ENCODE results near the gene CEP44.

DNA sequence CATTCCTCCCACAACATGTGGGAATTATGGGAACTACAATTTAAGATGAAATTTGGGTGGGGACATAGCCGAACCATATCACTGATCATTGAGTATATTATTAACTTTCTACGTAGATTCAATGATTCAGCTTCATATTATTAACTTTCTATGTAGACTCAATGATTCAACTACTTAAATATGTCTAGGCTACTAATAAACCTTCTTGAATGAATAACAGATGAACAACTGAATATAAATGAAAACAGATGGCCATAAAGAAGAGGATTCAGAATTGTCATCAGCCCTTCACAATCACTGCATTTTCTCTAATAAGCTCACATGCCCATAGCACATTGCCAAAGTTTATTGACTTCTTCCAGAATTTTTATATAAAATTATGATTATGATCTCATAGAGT lies 57.0 kb downstream of the CEP44 start:
- TF ChIP-seq RAD21 (IDR thresholded peaks at IDR 0.05; ENCODE audit: low read depth) (no peak), SRF (IDR thresholded peaks at IDR 0.05; ENCODE audit: low read depth) (no peak), POLR2A (IDR thresholded peaks at IDR 0.05; ENCODE audit: borderline replicate concordance, extremely low read depth, insufficient read depth, insufficient read length) (no peak)
- TF ChIP-seq, protein P1, sequence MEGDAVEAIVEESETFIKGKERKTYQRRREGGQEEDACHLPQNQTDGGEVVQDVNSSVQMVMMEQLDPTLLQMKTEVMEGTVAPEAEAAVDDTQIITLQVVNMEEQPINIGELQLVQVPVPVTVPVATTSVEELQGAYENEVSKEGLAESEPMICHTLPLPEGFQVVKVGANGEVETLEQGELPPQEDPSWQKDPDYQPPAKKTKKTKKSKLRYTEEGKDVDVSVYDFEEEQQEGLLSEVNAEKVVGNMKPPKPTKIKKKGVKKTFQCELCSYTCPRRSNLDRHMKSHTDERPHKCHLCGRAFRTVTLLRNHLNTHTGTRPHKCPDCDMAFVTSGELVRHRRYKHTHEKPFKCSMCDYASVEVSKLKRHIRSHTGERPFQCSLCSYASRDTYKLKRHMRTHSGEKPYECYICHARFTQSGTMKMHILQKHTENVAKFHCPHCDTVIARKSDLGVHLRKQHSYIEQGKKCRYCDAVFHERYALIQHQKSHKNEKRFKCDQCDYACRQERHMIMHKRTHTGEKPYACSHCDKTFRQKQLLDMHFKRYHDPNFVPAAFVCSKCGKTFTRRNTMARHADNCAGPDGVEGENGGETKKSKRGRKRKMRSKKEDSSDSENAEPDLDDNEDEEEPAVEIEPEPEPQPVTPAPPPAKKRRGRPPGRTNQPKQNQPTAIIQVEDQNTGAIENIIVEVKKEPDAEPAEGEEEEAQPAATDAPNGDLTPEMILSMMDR (IDR thresholded peaks at IDR 0.05 in 2 of 3, conservative IDR thresholded peaks at IDR 0.05 in 1 of 3; ENCODE audit: borderline replicate concordance in 1 of 3, insufficient read depth in 1 of 3, low read depth in 2 of 3, low read length in 2 of 3): no peak
